NCI-H2196 treated with DMSO at 0.1 percent for 48 hours (cell line): Measurements from ENCODE around the gene ERBB2.
A peak's percentile ranks its signal among the peaks of the same experiment; 100 is the strongest.
"Not testable (repeated sequence)": the region's sequence is repeated elsewhere in the genome, so short reads cannot be mapped to it uniquely, and the experiment has no call there.

Experiments used
- DNase-seq: peaks from one replicate; lab custom pipeline; 2025; ENCODE audit not compliant: unreplicated experiment; lab: John Stamatoyannopoulos, UW

The ERBB2 gene

GRCh38 chr17:39757931-39758873, 58.3 kb downstream of the ERBB2 start:
- DNase-seq, result no peak

GRCh38 chr17:39759204-39759603, 59.3 kb downstream of the ERBB2 start:
- DNase-seq, result no peak

DNA sequence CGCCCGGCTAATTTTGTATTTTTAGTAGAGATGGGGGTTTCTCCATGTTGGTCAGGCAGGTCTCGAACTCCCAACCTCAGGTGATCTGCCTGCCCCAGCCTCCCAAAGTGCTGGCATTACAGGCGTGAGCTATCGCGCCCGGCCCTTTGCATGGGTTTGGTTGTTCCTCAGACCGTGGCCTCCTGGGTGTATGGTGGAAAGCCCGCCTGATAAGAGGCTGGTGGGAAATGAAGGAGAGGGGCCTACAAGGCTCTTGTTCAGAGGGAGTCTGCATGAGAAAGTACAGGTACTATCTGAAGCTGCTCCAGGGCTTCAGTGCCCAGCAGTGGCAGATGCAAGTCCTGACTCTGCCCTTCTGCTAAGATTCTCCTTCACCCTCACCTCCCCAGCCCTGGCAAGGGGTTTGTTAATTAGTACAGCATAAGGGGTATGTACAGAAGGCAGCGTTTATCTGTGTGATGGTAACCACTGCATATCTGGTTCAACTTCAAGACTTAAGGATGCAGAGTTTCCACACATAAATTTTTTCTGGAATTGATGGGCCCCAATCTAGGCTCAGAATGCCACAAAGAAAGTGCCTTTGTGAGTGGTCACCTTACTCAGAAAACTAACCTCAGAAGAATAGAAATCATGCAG, 62.1 kb downstream of the ERBB2 start:
- DNase-seq, result no peak

DNA sequence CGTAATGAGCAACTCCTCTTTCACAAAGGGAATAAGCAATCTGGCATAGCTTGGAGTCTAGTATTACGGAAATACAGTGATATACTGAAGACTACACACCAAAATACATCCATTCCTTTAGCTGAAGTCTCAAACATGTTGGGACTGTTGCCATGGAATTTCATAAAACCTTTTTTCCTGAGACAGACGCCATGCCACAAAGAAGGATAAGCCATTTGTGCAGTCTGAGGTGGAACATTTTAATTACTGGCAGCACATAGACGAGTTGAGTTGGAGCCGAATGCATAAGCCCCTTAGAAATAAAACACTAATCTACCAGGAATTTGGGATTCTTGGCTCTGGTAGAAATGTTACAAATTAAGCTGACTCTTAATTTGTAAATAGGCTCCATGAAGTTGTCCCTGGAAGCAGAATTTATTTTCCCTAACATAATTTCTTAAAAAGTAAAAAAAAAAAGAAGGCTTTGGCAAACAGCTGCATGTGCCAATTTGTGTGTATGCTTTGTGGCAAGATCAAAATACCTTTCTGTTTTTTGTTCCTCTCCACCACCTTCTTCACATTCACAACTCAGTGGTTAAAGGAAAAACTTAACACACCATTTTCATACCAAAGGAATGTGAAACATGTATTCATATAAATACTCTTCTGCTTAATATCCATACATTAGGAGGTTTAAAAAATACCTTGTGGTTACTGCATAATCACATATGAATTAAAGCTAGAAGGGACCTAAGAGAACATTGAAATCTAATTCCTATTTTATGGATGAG, 63.4 kb downstream of the ERBB2 start:
- DNase-seq, result no peak

GRCh38 chr17:39764171-39764570, 64.3 kb downstream of the ERBB2 start:
- not testable (repeated sequence) for DNase-seq

DNA sequence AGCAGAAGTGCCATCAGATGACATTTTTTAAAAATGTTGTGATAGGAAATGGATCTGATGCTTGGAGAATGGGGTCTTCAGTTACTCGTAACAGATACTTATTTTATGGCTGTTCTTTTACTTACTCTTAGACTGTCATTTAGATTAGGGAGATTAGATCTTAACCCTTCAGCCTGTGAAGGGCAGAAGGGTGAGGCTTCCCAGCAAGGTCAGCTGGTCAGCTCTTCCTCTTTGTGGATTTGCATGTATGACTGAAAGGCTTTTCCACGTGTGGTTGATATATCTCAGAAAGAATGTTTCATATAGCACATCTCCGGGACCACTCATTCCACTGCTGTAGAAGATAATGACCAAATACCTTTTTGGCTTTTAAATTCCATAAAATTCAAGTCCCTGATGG, 65.3 kb downstream of the ERBB2 start:
- no peak for DNase-seq

- no peak for DNase-seq
Measured at GRCh38 chr17:39765766-39766165, 65.9 kb downstream of the ERBB2 start.

DNA sequence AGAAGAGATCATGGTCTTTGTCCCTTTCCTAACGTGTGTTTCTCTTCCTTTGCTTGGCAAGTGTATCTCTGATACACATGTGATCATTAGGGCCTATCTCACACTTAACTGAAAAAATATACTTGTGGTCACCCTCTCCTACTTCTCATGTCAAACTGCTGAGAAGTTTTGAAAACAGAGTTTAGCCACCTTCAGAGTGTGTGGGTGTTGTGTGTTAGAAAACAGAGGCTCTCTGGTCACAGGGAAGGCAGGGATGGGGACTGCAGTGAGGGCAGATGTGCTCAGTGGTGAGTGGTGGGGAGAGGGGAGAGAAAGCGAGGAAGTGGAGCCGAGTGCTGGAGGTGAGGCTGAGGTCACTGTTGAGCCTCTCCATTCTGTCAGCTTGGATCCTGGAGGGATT, 67.3 kb downstream of the ERBB2 start:
- no peak for DNase-seq

GRCh38 chr17:39769974-39770587, 70.2 kb downstream of the ERBB2 start:
- peak; percentile 74 for DNase-seq

GRCh38 chr17:39772415-39772814, 72.6 kb downstream of the ERBB2 start:
- no peak for DNase-seq

DNA sequence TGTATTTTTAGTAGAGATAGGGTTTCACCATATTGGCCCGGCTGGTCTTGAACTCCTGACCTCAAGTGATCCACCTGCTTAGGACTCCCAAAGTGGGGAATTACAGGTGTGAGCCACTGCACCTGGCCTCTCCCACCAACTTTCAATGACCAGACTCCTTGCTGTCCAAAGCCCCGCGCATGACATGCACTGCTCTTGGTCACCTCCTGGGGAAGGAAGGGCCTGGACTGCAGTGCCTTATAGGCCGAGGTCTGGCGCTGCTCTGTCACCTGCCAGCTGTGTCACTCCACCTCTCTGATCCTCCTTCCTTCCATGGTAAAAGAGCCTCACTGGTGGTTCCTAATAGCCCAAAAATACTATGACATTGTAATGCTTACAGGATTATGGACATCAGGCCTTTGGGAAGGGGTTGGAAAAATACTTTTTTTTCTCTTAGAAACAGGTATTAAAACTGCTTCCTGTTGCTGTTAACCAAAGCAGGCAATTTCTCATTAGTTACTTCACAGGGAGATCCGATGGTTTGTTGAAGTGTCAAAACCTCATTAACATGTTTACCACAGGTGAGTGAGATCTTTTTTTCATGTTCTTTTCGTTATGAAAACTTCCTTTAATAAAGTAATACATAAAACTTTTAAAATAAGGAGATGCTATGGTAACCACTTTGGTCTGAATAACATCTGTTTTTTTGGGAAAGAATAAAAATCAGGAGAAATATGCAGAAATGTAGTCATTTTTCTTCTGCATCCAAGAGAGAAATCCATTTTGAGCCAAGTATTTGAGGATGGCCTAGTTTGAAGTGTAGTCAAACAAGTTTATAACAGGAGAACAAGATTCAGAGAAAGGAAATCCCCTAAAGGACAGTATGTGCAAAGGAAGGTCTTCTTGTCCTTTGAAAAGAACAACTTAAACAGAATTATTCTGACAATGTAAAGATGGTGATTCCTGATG, 73.4 kb downstream of the ERBB2 start:
- no peak for DNase-seq

GRCh38 chr17:39774047-39774446, 74.2 kb downstream of the ERBB2 start:
- no peak for DNase-seq

DNA sequence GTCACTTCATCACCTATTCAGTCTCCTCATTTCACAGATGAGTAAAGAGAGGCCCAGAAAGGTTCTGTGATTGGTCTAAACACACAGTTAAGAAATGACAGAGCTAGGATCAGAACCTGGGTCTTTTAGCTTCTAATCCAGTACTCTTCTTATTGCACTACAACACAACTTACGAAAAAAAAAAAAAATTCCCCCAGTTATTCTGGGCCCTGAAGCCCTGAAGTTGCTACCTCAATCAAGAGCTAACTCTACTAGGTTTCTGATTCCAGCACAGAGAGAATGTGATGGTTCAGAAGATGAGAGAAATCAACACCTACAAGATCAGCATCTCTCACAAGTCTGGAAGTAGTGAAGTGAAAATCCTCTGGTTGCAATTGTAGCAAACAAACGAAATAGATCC, 75.2 kb downstream of the ERBB2 start:
- DNase-seq, result no peak

GRCh38 chr17:39776252-39776651, 76.4 kb downstream of the ERBB2 start:
- no peak for DNase-seq

DNA sequence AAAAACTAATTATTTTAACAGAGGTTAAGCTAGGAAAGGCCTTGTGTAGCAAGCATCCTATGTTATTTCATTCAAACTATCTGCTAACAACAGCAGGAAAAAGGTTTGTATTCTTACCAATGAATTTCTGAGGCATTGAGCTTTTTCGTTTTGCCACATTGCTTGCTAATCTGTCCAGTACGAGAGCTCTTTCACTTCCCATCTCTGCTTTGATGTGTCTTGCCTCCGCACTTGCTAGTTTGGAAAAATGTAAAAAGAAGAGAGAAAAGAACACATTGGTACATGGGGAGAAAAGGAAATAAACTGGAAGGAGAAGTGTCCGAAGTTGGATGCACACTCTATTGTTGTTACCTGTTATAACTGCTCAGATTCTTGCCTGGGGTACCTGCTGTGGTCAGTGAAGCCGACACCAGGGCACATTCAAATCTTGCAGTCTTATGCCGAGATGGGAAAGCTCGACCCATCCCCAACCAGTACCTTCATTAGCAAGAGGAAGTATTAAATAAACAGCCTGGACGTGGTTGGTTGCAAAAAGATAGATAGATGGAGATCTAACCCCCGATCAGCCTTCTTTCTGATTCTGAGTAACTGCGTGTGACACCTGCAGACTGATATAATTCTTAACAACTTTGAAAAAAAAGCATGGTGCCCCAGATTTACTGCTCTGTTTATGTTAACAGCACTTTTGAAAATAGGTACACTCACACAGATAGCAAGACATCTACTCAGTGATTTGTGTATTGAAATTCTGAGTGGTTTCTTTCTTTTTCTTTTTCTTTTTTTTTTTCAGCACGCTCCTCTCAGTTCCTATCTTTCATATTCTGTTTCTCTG, 77.9 kb downstream of the ERBB2 start:
- DNase-seq, result no peak
